Pulmonary artery endothelial cell (primary cell): ENCODE data around the gene IRGC. TPM values are rescaled to one million over a fixed set of nuclear protein-coding genes. Genes with fewer than 3 reads are reported as not detected.
"Not testable (repeated sequence)": the region's sequence is repeated elsewhere in the genome, so short reads cannot be mapped to it uniquely, and the experiment has no call there.

Source experiments
- DNase-seq: peaks from one replicate; pipeline ENCODE4 v3.0.0-alpha.2; 2011; ENCODE audit warnings: low read depth, low spot score
- total RNA-seq: library from RNA; depleted of rRNA; stranded (reverse); fragments of >200 nt; gene quantifications from 2 replicates; pipeline ENCODE4 v1.2.3, GENCODE V29; 2014

IRGC gene
- total RNA-seq, 1 donor from 2014 or later = not detected

- DNase-seq = peak; percentile 83
Observed at GRCh38 chr19:43754503-43755255, 38.8 kb downstream of the IRGC start, which contains the start of gene SMG9. Gene SMG9, minus strand, starts transcription at chr19:43754962. Its CDS starts 4,221 bp downstream, at chr19:43750741.

DNA sequence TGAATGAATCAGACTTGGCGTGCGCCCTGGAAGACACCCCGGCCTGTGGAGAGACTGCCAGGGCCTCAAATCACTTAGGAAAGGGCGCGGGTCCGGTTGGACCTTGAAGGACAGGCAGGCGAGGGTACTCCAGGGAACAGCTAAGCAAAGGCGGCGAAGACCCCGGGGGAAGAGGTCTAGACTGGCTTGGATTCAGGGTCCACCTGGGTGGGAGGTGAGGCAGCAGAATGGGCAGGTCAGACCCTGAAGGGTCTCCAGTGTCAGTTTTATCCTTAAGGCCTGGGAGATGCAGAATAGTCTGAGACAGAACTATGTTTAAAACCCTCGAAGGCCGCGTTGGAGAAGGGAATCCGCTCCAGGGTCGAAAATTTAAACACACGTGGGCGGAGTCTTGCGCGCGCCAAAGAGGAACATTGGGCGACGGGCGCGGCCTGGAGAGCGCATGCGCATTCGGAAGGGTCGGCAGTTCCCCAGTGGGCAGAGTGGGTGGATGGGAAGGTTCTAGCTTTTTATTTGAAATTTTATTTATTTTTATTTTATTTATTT, 39.5 kb downstream of the IRGC start:
- DNase-seq = no peak

GRCh38 chr19:43759515-43759914, 43.6 kb downstream of the IRGC start:
- DNase-seq = no peak

GRCh38 chr19:43760941-43761340, 45.1 kb downstream of the IRGC start:
- DNase-seq = no peak

- no peak for DNase-seq
Observed at GRCh38 chr19:43762814-43763213, 46.9 kb downstream of the IRGC start.

- DNase-seq = no peak
Observed at GRCh38 chr19:43763473-43763939, 47.6 kb downstream of the IRGC start.

DNA sequence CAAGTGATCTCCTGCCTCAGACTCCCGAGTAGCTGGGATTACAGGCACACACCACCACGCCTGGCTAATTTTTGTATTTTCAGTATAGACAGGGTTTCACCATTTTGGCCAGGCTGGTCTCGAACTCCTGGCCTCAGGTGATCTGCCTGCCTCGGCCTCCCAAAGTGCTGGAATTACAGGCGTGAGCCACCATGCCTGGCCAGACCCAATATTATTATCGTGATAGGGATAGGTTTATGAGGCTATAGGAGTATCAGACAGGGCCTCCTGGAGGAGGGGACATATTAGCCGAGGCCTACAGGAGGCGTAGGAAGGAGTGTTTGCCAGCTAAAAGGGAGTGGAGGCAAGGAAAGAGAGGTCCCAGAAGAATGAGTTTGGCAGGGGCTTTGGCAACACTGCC, 48.8 kb downstream of the IRGC start:
- DNase-seq = not testable (repeated sequence)

DNA sequence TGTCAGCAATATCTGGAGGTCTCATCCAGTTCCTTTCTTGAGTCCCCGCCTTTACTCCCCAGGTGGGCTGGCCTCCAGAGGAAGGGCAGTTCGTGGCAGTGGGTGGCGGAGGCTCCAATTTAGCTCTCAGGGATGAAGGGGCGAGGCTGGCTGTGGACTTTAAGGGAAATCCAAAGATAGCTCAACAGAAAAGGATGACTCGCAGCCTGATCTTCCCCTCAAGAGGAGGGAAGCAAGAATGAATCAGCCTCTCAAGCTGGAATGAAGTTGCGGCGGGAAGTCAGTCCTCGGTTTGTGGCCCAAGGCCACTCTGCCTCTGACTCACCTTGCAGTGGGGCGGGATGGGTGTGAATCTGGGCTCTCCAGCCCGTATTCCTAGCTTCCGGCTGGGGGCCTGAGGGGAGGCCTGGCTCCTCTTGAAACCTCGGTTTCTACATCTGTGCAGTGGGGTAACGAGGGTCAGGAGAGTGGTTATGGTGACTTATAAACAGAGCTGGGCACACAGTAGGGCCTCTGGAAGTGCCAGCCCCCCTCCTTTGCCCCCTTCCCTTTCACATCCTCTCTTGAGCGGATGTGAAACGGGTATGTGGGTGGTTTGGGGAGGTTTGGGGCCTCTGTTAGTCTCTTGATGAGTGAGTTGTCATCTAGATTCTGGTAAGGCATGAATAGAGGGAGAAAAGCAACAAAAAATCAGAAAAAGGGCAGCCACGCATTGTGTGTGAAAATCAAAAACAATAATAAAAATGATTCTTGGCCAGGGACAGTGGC, 49.4 kb downstream of the IRGC start:
- peak; percentile 57 for DNase-seq

DNA sequence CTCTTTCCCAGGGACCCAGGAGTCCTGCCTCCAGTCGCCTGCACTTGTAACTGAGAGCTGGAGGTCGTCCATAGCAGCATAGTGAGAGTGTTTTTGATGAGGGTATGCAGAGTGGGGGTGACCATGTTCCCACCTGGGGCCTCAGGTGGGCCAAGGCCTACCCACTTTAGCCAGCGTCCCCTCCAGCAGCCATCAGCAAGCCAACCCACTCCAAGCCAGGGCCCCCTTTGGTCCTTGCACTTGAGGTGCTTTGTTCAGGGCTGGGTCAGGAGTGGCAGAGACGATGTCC, 50.8 kb downstream of the IRGC start:
- no peak for DNase-seq

- DNase-seq = no peak
Observed at GRCh38 chr19:43767316-43767715, 51.4 kb downstream of the IRGC start.

GRCh38 chr19:43767818-43768217, 51.9 kb downstream of the IRGC start:
- no peak for DNase-seq

- DNase-seq = no peak
Observed at GRCh38 chr19:43768273-43769050, 52.6 kb downstream of the IRGC start.

DNA sequence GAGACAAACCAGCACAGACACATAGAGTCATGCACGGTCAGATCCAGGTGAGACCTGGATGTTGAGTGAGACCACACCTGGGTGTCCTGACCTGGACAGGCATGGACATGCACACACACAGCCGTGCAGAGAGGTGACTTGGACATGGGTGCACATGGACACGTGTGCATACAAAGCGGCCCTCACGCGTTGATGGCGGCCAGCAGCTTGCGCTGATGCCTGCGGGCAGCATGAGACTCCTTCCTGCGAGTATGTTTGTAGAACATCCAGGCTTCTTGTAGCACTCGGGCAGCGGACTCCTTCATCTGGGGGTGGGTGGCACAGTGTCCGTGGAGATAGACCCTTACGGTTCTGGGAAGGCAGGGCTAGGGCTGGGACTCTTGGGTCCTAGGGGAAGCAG, 53.4 kb downstream of the IRGC start:
- no peak for DNase-seq

Other genes starting within 250 kb of the IRGC start
- gene PHLDB3, start 211.3 kb upstream of the IRGC start, total RNA-seq = 9.0 and 11.4 TPM in 2 replicates
- gene ETHE1, start 188.9 kb upstream of the IRGC start, total RNA-seq = 69.9 and 81.1 TPM in 2 replicates
- gene ZNF575, start 182.9 kb upstream of the IRGC start, total RNA-seq = 0.07 TPM in 1 of 2 replicates, not detected in the other
- 18.4 and 19.5 TPM in 2 replicates for gene XRCC1, start 140.5 kb upstream of the IRGC start, total RNA-seq
- 0.73 and 2.3 TPM in 2 replicates for gene PINLYP, start 140.3 kb upstream of the IRGC start, total RNA-seq
- gene IRGQ, start 119.9 kb upstream of the IRGC start, total RNA-seq = 26.2 and 27.0 TPM in 2 replicates
- 15.0 and 16.0 TPM in 2 replicates for gene ZNF576, start 119.5 kb upstream of the IRGC start, total RNA-seq
- 0.04 TPM in 1 of 2 replicates, not detected in the other for gene SRRM5, start 104.0 kb upstream of the IRGC start, total RNA-seq
- 36.0 and 48.7 TPM in 2 replicates for gene ZNF428, start 96.4 kb upstream of the IRGC start, total RNA-seq
- gene CADM4, start 76.2 kb upstream of the IRGC start, total RNA-seq = 4.3 and 5.6 TPM in 2 replicates
- 55.2 and 72.8 TPM in 2 replicates for gene PLAUR, start 45.9 kb upstream of the IRGC start, total RNA-seq
- 5.9 and 10.4 TPM in 2 replicates for gene SMG9, start 38.9 kb downstream of the IRGC start, total RNA-seq
- 0.46 and 0.49 TPM in 2 replicates for gene KCNN4, start 64.9 kb downstream of the IRGC start, total RNA-seq
- 0.39 and 0.53 TPM in 2 replicates for gene LYPD5, start 86.4 kb downstream of the IRGC start, total RNA-seq
- 7.9 and 13.0 TPM in 2 replicates for gene ZNF283, start 111.2 kb downstream of the IRGC start, total RNA-seq
- 0.86 and 2.0 TPM in 2 replicates for gene ZNF404, start 167.9 kb downstream of the IRGC start, total RNA-seq
- 18.5 and 20.7 TPM in 2 replicates for gene ZNF45, start 219.2 kb downstream of the IRGC start, total RNA-seq
- gene ZNF221, start 235.2 kb downstream of the IRGC start, total RNA-seq = 3.6 and 7.7 TPM in 2 replicates